GM19351 (cell line): ENCODE measurements around the gene STAMBPL1.

ENCODE experiments used
- ATAC-seq: cut with Tn5 transposase; IDR thresholded peaks from one replicate; pipeline ENCODE4 v1.9.1; 2021; ENCODE audit warnings: mild to moderate bottlenecking, moderate library complexity; ENCODE audit not compliant: unreplicated experiment

Gene STAMBPL1

GRCh38 chr10:88892222-88892967 lies 12.3 kb downstream of the STAMBPL1 start:
- no peak for ATAC-seq

GRCh38 chr10:88893611-88894010 lies 13.6 kb downstream of the STAMBPL1 start:
- ATAC-seq, result no peak

- ATAC-seq, result no peak
Observed at GRCh38 chr10:88895250-88895649, 15.2 kb downstream of the STAMBPL1 start.

- ATAC-seq, result no peak
Observed at GRCh38 chr10:88896372-88896993, 16.4 kb downstream of the STAMBPL1 start.

- no peak for ATAC-seq
Observed at GRCh38 chr10:88896994-88897853, 17.2 kb downstream of the STAMBPL1 start.

- ATAC-seq, result no peak
Observed at GRCh38 chr10:88898727-88899126, 18.7 kb downstream of the STAMBPL1 start.

GRCh38 chr10:88899886-88900285 lies 19.8 kb downstream of the STAMBPL1 start:
- no peak for ATAC-seq

GRCh38 chr10:88901206-88901983 lies 21.4 kb downstream of the STAMBPL1 start:
- ATAC-seq, result peak; percentile 89

- ATAC-seq, result peak; percentile 50
Observed at GRCh38 chr10:88901984-88902789, 22.1 kb downstream of the STAMBPL1 start.

GRCh38 chr10:88903715-88904114 lies 23.7 kb downstream of the STAMBPL1 start:
- no peak for ATAC-seq

GRCh38 chr10:88906921-88907320 lies 26.9 kb downstream of the STAMBPL1 start:
- no peak for ATAC-seq

GRCh38 chr10:88908194-88908593 lies 28.1 kb downstream of the STAMBPL1 start:
- no peak for ATAC-seq

- no peak for ATAC-seq
Observed at GRCh38 chr10:88911116-88911515, 31.1 kb downstream of the STAMBPL1 start.

- ATAC-seq, result no peak
Observed at GRCh38 chr10:88911851-88912250, 31.8 kb downstream of the STAMBPL1 start.

- no peak for ATAC-seq
Observed at GRCh38 chr10:88913127-88913526, 33.1 kb downstream of the STAMBPL1 start.

- ATAC-seq, result no peak
Observed at GRCh38 chr10:88913788-88914187, 33.7 kb downstream of the STAMBPL1 start.

- ATAC-seq, result no peak
Observed at GRCh38 chr10:88915781-88916180, 35.7 kb downstream of the STAMBPL1 start.

GRCh38 chr10:88916231-88916630 lies 36.2 kb downstream of the STAMBPL1 start:
- ATAC-seq, result no peak

GRCh38 chr10:88916986-88917385 lies 36.9 kb downstream of the STAMBPL1 start:
- no peak for ATAC-seq
